Stimulated activated naive CD4-positive, alpha-beta T cell treated with Interleukin-2 at 50 U/mL for 16 hours (primary cell): Measurements from ENCODE around the gene TBC1D22A.
"Not testable (repeated sequence)": the region's sequence is repeated elsewhere in the genome, so short reads cannot be mapped to it uniquely, and the experiment has no call there.

Source experiments
- DNase-seq: peaks from one replicate; lab custom pipeline; 2025; lab: John Stamatoyannopoulos, UW

Gene TBC1D22A

GRCh38 chr22:47047321-47048122 lies 285.1 kb downstream of the TBC1D22A start:
- no peak for DNase-seq

- DNase-seq, result no peak
Measured at GRCh38 chr22:47048123-47049077, 285.9 kb downstream of the TBC1D22A start.

- no peak for DNase-seq
Measured at GRCh38 chr22:47049078-47049624, 286.7 kb downstream of the TBC1D22A start.

GRCh38 chr22:47049736-47050400 lies 287.4 kb downstream of the TBC1D22A start:
- not testable (repeated sequence) for DNase-seq

- no peak for DNase-seq
Measured at GRCh38 chr22:47050401-47051051, 288.1 kb downstream of the TBC1D22A start.

- DNase-seq, result no peak
Measured at GRCh38 chr22:47051441-47052071, 289.1 kb downstream of the TBC1D22A start.

GRCh38 chr22:47052236-47053012 lies 290.0 kb downstream of the TBC1D22A start:
- no peak for DNase-seq

- DNase-seq, result no peak
Measured at GRCh38 chr22:47053013-47053725, 290.7 kb downstream of the TBC1D22A start.

- DNase-seq, result no peak
Measured at GRCh38 chr22:47053726-47054141, 291.3 kb downstream of the TBC1D22A start.

- DNase-seq, result no peak
Measured at GRCh38 chr22:47054231-47055072, 292.0 kb downstream of the TBC1D22A start.

- no peak for DNase-seq
Measured at GRCh38 chr22:47055073-47055355, 292.6 kb downstream of the TBC1D22A start.

GRCh38 chr22:47055461-47055860 lies 293.0 kb downstream of the TBC1D22A start:
- DNase-seq, result no peak

- DNase-seq, result no peak
Measured at GRCh38 chr22:47055921-47056320, 293.5 kb downstream of the TBC1D22A start.

- DNase-seq, result no peak
Measured at GRCh38 chr22:47056361-47056760, 293.9 kb downstream of the TBC1D22A start.

- DNase-seq, result no peak
Measured at GRCh38 chr22:47056776-47057470, 294.5 kb downstream of the TBC1D22A start.

GRCh38 chr22:47057916-47058585 lies 295.6 kb downstream of the TBC1D22A start:
- no peak for DNase-seq

GRCh38 chr22:47059076-47059475 lies 296.6 kb downstream of the TBC1D22A start:
- DNase-seq, result no peak
